ENCODE measurements around the gene GARIN5A. TPM values are rescaled to one million over a fixed set of nuclear protein-coding genes. Genes with fewer than 3 reads are reported as not detected.

The GARIN5A gene
- total and polyA plus RNA-seq, 10 donors = 0.42 to 1.4 (median 0.54) TPM; not detected in 6

DNA sequence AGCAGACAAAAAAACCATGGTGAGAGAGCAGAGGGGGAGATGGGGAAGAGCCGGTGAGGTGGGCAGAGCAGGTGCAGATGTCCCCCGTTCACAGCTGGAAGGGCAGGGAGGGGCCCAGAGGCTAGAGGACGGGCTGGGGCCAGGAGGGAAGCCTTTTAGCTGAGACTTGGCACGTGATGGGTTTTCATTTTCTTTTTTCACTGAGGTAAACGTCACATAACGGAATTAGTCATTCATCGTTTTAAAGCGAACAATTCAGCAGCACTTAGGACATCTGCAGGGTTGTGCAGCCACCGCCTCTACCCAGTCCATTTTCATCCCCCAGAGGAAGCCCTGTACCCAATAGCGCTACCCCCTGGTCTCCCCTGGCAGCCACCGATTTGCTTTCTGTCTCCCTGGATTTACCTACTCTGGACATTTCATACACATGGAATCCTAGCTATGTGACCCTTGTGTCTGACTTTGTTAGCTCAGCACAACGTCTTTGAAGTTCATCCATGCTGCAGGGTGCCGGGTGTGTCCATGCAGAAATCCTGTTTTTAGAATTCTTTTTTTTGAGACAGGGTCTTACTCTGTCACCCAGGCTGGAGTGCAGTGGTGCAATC lies 16.4 kb downstream of the GARIN5A start:
- intact Hi-C loops (cut with DNase I; ENCODE audit: low total_unique reads) = loop anchor here (5.0 kb wide), 1 partner anchor 93 kb away; the partner anchor contains the start of gene NAPSA
- WGBS, 5 donors = 27 to 44% (median 41%) methylated on average over 13 of the region's 13 CpGs

DNA sequence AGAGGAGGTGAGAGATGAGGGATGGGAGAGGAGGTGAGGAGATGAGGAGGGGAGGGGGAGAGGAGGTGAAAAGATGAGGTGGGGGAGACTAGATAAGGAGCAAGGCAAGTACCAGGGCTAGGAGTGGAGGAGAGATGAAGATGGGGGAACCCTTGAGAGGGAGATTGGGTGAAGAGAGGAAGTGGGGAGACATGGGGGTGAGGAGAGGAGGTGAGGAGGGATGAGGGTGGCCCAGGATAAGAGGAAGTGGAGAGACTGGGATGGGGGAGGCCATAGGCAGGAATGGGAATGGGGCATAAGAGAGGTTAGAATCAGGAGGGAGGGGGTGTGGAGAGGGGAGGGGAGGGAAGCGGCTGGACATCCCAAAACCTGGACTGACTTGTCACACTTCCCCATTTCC lies 17.0 kb downstream of the GARIN5A start:
- H3K4me1 ChIP-seq = peaks cover 0 to 19% (median 14%) of the 10 kb centered on the region in 6 donors
- no peaks in the 10 kb centered on the region for H3K9me3 ChIP-seq
- intact Hi-C loops (cut with DNase I; ENCODE audit: low total_unique reads) = loop anchor here (5.0 kb wide), 1 partner anchor 92 kb away; the partner anchor contains the start of gene NAPSA
- WGBS, 5 donors = 55 to 75% (median 65%) methylated on average over 1 of the region's 1 CpG
- peak overlapping the region in 3 of 8 donors; percentile 20 to 65 (median 53) for H3K27ac ChIP-seq
- DNase-seq = no peak
- H3K36me3 ChIP-seq = no peaks in the 10 kb centered on the region
- TF ChIP-seq, protein P1, sequence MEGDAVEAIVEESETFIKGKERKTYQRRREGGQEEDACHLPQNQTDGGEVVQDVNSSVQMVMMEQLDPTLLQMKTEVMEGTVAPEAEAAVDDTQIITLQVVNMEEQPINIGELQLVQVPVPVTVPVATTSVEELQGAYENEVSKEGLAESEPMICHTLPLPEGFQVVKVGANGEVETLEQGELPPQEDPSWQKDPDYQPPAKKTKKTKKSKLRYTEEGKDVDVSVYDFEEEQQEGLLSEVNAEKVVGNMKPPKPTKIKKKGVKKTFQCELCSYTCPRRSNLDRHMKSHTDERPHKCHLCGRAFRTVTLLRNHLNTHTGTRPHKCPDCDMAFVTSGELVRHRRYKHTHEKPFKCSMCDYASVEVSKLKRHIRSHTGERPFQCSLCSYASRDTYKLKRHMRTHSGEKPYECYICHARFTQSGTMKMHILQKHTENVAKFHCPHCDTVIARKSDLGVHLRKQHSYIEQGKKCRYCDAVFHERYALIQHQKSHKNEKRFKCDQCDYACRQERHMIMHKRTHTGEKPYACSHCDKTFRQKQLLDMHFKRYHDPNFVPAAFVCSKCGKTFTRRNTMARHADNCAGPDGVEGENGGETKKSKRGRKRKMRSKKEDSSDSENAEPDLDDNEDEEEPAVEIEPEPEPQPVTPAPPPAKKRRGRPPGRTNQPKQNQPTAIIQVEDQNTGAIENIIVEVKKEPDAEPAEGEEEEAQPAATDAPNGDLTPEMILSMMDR (IDR thresholded peaks at IDR 0.05 in 8 of 11, conservative IDR thresholded peaks at IDR 0.05 in 3 of 11) = no peak
- TF ChIP-seq POLR2A (IDR thresholded peaks at IDR 0.05) = no peak
- no peak for TF ChIP-seq POLR2AphosphoS5 (IDR thresholded peaks at IDR 0.05)
- no peak overlapping the region for H3K4me3 ChIP-seq
- H3K27me3 ChIP-seq (replicated peaks in 1 of 7) = peaks cover 0 to 54% (median 15%) of the 10 kb centered on the region in 7 donors

More for the DNA sequence above, 16.4 kb downstream of the GARIN5A start:
- no peaks in the 10 kb centered on the region for H3K9me3 ChIP-seq
- H3K4me3 ChIP-seq = peak overlapping the region in 1 of 8 donors; percentile 23
- TF ChIP-seq, protein P1 (IDR thresholded peaks at IDR 0.05 in 8 of 11, conservative IDR thresholded peaks at IDR 0.05 in 3 of 11) = no peak
- no peak for TF ChIP-seq POLR2A (IDR thresholded peaks at IDR 0.05)
- TF ChIP-seq POLR2AphosphoS5 (IDR thresholded peaks at IDR 0.05) = no peak
- no peak for DNase-seq
- H3K27ac ChIP-seq = peak overlapping the region in 5 of 8 donors; percentile 4 to 65 (median 20)
- peaks cover 0 to 19% (median 14%) of the 10 kb centered on the region in 6 donors for H3K4me1 ChIP-seq
- peaks cover 0 to 54% (median 15%) of the 10 kb centered on the region in 7 donors for H3K27me3 ChIP-seq (replicated peaks in 1 of 7)
- no peaks in the 10 kb centered on the region for H3K36me3 ChIP-seq

DNA sequence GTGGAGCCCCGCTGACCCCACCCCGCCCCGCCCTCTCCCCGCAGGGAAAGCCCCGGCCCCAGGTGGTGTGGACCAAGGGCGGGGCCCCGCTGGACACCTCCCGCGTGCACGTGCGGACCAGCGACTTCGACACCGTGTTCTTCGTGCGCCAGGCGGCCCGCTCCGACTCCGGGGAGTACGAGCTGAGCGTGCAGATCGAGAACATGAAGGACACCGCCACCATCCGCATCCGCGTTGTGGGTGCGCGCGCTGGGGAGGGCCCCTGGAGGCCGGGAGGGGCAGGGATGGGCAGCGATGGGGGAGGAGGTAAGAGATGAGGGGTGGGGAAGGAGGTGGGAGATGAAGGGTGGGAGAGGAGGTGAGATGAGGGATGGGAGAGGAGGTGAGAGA lies 17.6 kb downstream of the GARIN5A start:
- Histone ChIP-seq H3K27me3 (replicated peaks in 1 of 7) (peaks cover 0 to 54% (median 15%) of the 10 kb centered on the region in 7 donors), H3K4me1 (peaks cover 0 to 19% (median 14%) of the 10 kb centered on the region in 6 donors), H3K4me3 (no peak overlapping the region), H3K9me3 (no peaks in the 10 kb centered on the region), H3K36me3 (no peaks in the 10 kb centered on the region), H3K27ac (no peak overlapping the region)
- TF ChIP-seq, protein P1 (IDR thresholded peaks at IDR 0.05 in 8 of 11, conservative IDR thresholded peaks at IDR 0.05 in 3 of 11) = no peak
- TF ChIP-seq POLR2AphosphoS5 (IDR thresholded peaks at IDR 0.05) (no peak), POLR2A (IDR thresholded peaks at IDR 0.05) (no peak)
- DNase-seq = no peak
- intact Hi-C loops (cut with DNase I; ENCODE audit: low total_unique reads) = no loop called here
- 56 to 88% (median 75%) methylated on average over 16 to 32 of the region's 32 CpGs for WGBS, 5 donors

DNA sequence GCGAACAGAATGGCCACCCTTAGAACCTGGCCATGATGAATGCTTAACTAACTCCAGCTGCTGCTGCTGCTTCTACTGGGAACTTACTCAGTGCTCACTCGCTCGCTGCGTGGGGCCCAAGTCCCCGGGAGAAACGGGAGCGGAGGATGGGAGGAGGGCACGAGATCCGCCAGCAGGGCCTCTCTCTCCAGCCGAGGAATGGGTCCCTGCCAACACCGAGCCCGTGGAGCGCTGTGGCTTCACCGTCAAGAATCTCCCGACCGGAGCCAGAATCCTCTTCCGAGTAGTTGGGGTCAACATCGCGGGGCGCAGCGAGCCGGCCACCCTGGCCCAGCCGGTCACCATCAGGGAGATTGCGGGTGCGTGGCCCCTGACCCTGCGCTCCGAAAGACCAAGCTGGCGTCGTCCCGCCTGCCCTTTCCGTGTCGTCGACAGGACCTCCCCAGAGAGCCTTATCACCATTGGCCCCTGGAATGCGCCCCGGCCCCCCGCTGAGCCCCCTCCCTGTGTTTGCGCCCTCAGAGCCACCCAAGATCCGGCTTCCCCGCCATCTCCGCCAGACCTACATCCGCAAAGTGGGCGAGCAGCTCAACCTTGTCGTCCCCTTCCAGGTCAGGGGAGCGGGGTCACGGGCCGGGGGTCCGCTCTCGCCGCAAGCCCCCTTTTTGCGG lies 18.1 kb downstream of the GARIN5A start:
- H3K36me3 ChIP-seq = no peaks in the 10 kb centered on the region
- WGBS, 5 donors = 33 to 61% (median 54%) methylated on average over 34 to 50 of the region's 50 CpGs
- peaks cover 0 to 54% (median 15%) of the 10 kb centered on the region in 7 donors for H3K27me3 ChIP-seq (replicated peaks in 1 of 7)
- DNase-seq = no peak
- H3K27ac ChIP-seq = no peak overlapping the region
- no peak overlapping the region for H3K4me3 ChIP-seq
- no peaks in the 10 kb centered on the region for H3K9me3 ChIP-seq
- intact Hi-C loops (cut with DNase I; ENCODE audit: low total_unique reads) = no loop called here
- peaks cover 0 to 19% (median 14%) of the 10 kb centered on the region in 6 donors for H3K4me1 ChIP-seq
- no peak for TF ChIP-seq POLR2AphosphoS5 (IDR thresholded peaks at IDR 0.05)
- TF ChIP-seq, protein P1 (IDR thresholded peaks at IDR 0.05 in 8 of 11, conservative IDR thresholded peaks at IDR 0.05 in 3 of 11) = no peak
- TF ChIP-seq POLR2A (IDR thresholded peaks at IDR 0.05) = no peak
